HG03097 (cell line): Measurements from ENCODE around the gene TLR9.

Source experiments
- ATAC-seq: cut with Tn5 transposase; IDR thresholded peaks from one replicate; pipeline ENCODE4 v1.9.1; 2021; ENCODE audit not compliant: unreplicated experiment, low FRiP score

Gene TLR9

DNA sequence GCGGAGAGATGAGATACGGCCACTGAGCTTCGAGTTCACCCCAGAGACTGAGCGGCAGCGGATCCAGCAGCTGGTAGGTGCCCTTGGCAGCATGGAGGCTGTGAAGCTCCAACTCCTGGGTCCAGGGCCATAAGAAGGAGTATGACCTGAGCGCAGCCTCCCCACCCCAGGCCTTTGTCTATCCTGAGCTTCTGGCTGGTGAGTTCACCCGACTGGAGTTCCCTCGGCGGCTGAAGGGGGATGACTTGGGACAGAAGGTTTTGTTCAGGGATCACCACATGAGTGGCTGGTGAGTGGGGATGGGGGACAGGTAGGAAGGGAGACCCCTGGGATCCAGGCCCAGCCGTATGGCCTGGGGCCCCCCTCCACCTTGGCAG, 22.7 kb upstream of the TLR9 start:
- no peak for ATAC-seq

DNA sequence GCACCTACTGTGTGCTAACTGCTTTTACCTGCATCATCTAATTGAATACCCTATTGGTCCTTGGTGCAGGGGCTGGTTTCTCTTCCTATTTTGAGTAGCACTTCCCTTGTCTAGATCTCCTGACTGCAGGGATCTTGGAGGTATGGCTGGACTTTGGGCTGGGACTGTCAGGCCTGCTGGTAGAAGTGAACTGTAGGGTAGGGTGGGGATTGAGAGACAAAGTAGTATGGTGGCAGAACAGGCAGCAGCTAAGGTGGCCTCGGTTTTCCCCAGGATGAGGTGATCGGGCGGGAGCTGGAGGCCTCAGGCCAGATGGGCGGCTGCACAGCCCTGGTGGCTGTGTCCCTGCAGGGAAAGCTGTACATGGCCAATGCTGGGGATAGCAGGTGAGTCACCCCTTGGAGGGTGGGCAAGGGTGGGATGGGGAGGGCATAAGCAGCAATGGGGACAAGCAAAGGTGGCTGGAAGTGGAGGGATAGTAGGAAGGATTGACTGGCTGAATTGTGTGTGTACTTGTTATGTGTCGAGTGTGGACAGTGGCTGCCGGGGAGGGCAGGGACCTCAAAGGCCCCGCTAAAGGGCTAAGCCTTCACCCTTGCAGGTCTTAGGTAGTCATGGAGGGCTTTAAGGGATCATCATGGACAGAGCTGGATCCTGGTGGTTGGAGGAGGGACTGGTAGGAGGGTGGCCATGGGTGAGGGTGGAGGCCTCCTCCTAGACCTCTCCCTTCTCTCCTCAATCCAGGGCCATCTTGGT, 22.1 kb upstream of the TLR9 start:
- ATAC-seq: no peak

DNA sequence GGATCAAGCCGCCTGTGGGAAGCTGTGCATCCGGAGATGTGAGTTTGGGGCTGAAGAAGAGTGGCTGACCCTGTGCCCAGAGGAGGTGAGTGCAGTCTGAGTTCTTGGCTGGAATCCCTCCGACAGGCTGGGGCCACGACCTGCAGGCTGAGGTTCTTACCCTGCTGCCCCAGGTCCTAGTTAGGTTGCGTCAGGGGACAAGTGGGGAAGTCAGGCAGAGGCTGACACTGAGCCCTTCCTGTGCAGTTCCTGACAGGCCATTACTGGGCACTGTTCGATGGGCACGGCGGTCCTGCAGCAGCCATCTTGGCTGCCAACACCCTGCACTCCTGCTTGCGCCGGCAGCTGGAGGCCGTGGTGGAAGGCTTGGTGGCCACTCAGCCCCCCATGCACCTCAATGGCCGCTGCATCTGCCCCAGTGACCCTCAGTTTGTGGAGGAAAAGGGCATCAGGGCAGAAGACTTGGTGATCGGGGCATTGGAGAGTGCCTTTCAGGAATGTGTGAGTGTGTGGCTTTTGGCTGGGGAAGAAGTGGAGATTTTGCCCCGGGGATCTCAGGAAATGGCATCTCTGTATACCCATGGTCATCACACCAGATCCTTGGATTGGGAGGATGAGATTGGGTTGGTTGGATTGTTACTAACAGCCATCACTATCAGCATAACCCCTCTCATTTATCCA, 21.4 kb upstream of the TLR9 start:
- ATAC-seq: no peak

DNA sequence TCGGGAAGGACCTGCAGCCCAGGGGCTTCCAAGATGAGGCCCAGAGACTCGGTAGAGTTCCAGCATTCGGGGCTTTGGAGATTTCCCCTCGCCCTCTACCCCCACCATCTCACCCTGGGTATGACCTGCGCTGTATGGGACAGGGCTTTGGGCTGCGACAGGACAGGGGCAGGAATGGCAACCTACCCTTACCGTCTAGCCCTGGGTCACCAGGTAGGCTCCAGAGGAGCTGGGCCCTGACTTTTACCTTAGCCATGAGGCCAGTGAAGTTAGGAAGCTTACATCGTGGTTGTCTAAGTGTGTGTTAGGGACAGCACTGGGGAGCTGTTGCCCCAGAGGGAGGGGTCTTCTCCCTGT, 20.8 kb upstream of the TLR9 start:
- no peak for ATAC-seq

DNA sequence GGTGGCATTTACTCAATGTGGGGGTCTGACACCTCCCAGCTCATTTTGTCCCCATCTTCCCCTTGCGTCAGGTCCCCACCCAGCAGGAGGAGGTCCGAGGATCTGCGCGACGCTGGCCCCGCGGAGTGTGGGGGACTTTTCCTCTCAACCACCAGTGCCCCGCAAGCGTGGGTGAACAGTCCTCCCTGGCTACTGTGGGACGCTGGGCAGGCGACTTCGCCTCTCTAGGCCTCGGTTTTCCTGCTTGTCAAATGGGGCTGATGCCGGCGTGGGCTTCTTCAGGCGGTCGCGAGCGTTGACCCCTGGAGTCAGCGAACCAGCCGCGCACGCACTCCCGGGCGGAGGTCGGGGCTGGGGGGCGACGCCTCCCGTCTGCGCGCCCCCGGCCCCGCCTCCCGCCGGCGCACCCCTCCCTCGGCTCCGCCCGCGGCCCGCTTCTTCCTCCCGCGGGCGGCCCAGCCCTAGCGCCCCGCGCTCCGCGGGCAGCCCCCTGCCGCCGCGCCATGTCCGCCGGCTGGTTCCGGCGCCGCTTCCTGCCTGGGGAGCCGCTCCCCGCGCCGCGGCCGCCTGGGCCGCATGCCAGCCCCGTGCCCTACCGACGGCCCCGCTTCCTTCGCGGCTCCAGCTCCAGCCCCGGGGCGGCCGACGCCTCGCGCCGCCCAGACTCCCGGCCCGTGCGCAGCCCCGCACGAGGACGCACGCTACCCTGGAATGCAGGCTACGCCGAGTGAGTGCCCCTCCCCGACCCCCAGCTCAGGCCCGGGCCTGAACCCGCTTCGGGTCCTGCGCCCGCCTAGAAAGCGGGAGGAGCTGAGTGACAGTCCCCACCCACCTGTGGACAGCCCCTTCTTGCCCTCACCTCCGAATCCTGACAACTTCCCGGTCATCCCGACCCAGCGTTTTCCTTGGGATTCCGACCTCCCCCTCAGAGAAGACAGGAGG, 20.1 kb upstream of the TLR9 start, which contains the start of gene PPM1M:
Gene PPM1M, plus strand, starts transcription at position 438 of the 942 bp plus-strand sequence. Its CDS starts 66 bp downstream, at position 504.
- ATAC-seq: peak; percentile 31

DNA sequence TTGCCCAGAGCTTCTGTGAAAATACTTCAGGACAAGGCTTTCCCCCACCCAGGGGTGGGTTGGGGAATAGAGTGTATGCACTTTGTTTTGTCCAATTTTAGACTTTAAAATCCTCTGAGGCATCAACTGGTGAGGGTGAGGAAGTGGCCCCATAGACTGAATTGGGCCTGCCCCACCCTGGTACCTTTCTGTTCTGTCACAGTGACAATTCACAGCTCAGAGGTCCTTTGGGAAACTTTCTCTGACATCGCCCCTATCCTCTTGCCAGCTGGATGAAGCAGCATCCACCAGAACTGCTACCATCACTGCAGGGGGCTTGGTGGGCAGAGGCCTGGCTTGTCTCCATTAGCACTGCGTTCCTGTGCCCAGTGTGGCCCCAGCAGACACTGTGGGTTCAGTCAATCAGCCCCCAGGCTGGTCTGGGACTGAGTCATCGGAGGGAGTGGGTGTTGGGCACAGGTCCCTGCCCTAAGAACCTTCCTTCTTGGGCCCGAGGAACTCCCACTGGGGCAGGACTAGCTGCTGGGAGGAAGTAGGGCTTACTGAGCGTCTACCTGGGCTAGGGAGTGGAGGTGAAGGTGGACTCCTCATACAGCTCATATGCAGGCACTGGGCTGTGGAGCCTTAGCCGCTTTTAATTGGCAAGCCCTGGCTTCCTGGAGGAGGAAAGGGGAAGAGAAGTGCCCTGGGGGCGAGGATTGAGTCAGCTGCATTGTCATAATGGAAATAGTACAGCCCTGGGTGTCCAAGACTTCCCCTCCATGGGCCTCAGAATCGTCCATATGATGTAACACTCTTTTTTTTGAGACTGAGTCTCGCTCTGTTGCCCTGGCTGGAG, 18.6 kb upstream of the TLR9 start:
- no peak for ATAC-seq

DNA sequence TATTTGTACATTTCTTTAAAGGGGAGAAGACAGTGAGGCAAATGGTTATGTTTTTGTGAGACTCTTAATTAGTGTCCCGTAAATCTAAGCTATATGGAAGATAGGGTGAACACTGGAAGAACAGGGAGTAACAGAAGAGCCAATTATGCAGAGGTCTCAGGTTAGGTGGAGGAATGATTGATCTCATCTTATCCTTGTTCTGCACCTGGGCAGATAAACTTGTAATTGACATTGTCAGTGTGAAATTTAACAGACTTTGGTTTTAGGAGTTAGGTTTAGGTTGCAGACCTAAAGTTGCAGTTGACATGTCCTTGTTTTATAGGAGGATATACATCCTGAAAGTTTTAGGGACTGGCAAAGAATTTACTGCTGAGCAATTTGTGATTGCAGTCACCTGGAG, 16.6 kb upstream of the TLR9 start:
- no peak for ATAC-seq

DNA sequence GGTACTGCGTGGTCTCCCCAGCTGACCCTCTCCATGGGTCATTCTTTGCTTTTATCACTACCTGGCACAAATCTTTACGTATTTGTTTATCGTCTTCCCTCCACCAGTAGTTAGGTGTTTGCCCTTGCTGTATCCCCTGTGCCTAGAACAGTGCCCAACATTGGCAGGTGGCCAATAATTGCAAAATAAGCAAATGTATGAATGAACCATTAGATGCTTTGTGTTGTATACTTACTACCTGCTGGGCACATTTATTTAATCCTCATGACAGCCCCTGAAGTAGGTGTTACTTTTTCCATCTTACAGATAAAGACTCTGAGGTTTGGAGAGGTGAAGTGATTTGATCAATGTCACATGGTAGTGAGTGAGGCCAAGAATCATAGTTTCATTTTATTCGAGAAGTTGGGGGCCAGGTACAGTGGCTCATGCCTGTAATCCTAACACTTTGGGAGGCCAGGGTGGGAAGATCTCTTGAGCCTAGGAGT, 15.5 kb upstream of the TLR9 start:
- ATAC-seq: no peak

DNA sequence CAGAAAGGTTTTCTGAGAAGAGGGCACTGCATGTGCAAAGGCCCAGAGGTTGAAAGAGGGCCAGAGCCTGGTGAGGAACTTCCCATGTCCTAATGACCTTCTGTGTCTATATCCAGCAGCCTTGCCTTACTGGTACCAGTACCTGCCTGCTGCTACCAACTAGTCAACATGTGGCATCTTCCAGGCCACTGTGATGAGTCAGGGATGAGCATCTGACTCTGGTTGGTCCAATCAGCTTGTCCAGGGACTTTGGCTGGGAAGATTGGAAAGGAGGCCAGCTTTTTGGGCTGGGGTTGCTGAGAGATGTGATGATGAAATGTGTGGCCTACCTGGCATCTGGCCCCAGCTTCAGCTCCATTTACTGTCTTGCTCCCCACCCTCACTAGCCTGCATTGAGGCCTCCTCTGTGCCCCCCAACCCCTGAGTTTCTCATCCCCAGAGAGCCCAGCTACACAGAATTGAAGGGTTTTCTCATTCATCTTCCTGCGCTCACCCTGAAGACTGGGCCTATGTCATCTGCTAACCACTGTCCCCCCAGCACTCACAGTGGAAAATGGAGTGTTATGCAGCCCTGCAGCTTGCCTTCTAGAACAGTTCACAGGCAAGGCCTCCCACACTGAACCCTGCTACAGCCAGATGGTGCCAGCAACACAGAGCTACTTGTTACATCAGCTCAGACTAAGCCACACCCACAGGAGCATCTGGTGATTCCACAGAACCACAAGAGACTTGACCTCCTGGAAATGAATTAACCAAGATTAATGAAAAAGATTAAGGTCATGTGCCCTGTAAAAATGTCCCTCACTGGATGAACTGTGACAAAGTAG, 14.8 kb upstream of the TLR9 start:
- ATAC-seq: no peak

DNA sequence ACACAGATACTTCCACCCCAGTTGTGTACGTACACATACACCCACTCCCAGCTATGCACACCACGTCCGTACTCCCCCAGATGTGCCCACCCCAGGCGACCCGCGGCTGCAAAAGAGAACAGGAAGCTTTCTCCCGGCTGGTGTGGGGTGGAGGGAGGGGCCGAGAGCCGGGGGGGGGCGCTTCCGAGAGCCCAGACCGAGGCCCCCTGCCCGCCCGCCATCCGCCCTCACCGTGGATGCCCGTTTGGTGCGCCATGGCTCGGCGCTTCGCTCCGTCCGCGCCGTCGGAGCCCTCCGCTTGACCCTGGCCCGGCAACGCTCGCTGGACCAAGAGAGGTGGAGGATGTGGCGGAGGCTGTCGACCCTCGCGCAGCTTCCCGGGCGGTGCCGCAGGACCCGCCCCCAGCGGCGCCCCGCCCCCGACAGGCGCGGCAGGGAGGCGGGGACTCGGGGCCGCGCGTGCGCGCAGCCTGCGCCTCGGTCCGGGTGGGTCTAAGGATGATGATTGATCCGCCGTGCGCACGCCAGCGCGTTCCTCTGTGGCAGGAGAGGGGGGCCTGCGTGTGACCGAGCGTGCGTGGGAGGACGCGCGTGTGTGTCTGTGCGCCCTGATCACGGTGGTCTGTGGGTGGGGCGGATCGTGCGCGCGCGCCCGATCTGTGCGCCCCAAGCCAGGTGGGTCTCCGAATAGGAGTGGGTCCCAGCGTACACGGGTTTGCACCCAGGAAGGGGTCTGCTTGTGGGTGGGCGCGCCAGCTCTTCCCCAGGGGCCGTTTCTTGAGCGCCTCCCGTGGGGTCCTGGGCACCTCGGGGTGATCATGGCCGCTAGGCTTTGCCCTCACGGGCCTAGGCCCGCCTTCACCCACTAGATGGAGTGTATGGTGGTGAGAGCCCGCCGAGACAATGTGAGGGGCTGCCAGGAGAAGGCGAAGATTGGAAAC, 13.6 kb upstream of the TLR9 start, which contains the start of gene TWF2:
Gene TWF2, minus strand, starts transcription at position 398 of the 941 bp plus-strand sequence. Its CDS starts 142 bp downstream, at position 256.
- peak; percentile 51 for ATAC-seq

DNA sequence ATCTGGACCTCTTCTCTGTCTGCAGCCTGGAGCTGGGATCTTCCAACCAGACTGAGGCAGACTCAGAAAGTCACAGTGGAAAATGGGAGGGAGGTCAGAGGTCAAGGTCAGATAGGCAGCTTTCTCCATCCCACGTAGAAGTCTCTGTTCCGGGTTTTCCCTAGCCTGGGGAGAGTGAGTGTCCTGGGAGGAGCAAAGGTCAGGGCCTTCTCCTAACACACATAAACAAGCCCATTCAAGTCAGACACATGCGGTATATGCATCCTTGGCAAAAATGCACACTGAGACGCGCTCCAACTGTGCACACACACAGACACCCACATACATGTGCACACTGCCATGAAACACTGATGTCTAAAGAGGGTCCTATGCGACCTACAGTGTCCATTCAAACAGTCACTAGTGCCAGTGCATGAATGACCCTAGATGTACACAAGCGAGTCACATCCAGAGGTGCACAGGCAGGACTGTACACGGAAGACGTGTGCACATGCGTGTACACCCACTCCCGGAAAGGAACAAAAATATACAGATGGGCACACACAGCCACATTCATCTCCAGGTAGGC, 12.8 kb upstream of the TLR9 start:
- ATAC-seq: no peak

DNA sequence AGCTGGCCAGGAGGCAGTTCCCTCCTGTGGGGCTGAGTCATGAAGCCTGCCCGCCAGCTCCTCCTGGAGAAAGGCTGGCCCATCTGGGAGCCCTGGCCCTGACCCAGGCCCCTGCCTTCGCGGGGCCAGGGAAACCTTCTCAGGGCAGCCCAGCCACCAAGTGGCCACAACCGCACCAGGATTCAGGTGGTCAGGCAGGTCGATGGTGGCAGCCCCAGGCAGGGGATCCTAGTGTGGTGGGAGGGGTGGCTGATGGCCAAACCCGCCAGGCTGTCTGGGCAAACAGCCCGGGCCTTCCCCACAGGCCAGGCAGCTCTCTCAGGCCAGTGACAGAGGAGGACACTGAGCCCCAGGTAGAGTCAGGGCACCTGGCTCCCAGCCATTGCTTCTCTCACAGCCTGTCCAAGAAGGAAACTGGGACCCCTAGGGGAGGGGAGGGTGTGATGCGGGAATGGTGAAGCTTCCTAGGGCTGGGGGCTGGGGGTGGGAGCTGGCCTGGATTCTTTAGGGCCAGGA, 12.3 kb upstream of the TLR9 start:
- ATAC-seq: no peak

DNA sequence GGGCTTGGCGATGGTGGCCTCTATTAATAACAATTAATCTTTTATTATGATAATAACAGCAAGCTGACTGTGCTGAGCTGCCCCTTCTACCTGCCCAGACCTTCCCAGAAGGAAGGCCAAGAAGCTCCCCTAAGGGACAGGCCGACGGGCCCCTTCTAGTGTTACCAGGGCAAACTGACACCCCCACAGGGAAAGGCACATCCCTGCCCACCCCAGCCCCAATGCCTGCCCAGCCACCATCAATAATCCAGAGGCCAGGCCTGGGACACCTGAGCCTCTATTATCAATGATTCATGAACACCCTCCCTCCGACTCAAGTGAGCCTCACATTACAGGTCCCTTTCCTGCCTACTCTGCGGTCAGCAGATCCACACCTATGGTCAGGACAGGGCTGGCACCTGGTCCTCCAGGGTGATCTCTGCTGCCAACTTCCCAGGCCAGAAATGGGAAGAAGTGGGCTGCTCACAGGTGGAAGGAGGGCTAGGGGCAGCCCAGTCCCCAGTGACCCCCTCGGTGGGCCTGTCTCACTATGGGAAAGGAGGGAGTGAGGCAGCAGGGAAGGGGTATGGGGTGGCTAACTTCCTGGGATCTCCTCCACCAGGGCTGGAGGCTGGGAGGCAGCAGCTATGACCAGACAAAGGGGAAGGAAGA, 11.7 kb upstream of the TLR9 start:
- ATAC-seq: no peak

DNA sequence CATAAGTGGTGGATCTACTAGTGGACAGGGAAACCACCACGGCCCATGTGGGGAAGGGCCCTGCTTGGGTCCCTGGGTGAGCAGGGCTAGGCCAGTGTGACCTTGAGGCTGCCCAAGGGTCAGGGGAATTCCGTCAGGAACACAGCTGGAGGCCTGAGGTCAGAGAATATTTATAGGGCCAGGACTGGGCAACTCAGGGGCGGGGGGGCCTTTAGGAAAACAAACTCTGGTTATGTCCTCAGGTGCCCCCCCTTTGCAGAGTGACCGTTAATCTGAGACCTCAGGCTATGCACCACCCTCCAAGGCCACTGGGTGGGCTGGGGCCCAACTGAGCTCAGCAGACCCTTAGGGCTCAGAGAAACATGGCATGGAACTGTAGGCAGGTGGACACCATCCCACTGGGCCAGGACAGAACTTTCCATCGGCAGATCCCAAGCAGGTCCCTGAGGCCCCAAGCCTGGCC, 11.0 kb upstream of the TLR9 start:
- ATAC-seq: no peak

DNA sequence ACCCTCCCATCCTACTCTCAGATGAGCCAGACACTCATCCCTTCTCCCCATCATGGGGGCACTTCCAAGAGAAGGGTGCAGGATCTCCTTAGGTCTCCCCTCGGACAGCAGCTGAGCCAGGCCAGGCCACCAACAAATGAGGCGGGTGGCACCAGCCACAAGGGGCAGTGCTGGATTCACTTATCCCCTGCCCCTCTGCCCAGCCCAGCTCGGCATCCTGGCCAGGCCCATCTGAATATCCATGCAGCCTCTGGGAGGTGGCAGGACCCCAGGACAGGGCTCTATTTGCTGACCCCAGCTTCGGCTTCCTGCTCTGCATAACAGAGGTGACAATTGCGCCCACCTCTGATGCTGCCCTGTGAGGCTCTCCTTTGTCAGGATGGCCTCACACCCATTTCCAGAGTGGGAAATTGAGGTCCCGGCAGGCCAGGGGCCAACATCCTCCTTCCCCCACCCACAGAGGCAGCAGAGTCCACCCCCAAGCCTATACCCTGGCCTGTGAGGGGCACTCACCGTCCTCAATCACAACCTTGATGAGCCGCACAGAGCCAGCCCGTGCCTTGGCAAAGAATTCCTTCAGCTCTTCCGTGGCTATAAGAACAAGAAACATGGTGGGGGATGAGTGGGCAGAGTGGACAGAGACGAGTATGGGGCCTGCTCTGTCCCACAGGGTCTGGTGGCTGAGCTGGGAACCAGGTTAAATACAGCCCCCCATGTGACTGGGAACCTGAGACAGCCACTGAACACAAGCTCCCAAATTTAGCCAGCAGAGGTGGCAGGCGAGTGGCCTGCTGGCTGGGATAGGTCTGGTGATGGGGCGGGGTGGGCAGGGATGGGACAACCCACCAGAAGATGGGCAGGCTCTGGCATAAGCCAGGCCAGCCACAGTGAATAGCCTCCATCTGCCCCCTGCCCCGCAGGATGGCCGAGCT, 9.3 kb upstream of the TLR9 start:
- no peak for ATAC-seq

DNA sequence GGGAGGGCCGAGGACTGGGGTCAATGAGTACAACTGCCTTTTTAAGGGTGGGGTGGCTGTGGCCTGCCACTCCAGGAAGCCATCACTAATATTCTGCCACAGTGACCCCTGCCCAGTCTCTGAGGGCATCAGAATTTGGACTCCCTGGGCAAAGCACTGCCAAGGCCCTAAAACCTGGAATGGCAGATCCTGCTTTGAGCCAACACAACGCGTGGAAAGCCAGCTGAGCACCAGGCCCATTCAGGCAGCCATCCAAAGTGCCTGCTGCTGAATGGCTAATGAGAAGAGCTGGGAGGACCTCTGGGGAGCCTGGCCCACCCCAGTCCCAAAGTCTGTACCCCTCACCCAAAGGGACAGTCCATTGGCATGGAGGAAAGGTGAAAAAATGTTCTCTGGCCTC, 8.5 kb upstream of the TLR9 start:
- no peak for ATAC-seq
